GM19463 (cell line): Measurements from ENCODE around the gene PYGO2.
"Not testable (repeated sequence)": the region's sequence is repeated elsewhere in the genome, so short reads cannot be mapped to it uniquely, and the experiment has no call there.

Source experiments
- ATAC-seq: cut with Tn5 transposase; IDR thresholded peaks from one replicate; pipeline ENCODE4 v1.9.1; 2021; ENCODE audit warnings: mild to moderate bottlenecking, moderate library complexity; ENCODE audit not compliant: unreplicated experiment

The PYGO2 gene

GRCh38 chr1:154982897-154983648, 21.5 kb upstream of the PYGO2 start, which contains the start of gene FLAD1:
Gene FLAD1 (plus strand): TSS chr1:154983344. CDS start chr1:154983695, 351 bp downstream.
- peak; percentile 98 for ATAC-seq

- no peak for ATAC-seq
Observed at GRCh38 chr1:154982341-154982740, 20.8 kb upstream of the PYGO2 start.

- no peak for ATAC-seq
Observed at GRCh38 chr1:154978360-154978759, 16.8 kb upstream of the PYGO2 start.

- ATAC-seq = not testable (repeated sequence)
Observed at GRCh38 chr1:154977762-154978161, 16.2 kb upstream of the PYGO2 start.

- ATAC-seq = no peak
Observed at GRCh38 chr1:154975409-154976059, 14.0 kb upstream of the PYGO2 start.

GRCh38 chr1:154974808-154975408, 13.3 kb upstream of the PYGO2 start:
- peak; percentile 36 for ATAC-seq

- ATAC-seq = peak; percentile 67
Observed at GRCh38 chr1:154974102-154974807, 12.7 kb upstream of the PYGO2 start, which contains the start of gene CKS1B. Gene CKS1B (plus strand): TSS chr1:154974681. CDS start chr1:154974746, 65 bp downstream.

- no peak for ATAC-seq
Observed at GRCh38 chr1:154973344-154974101, 11.9 kb upstream of the PYGO2 start.

- ATAC-seq = no peak
Observed at GRCh38 chr1:154972517-154973343, 11.1 kb upstream of the PYGO2 start.

GRCh38 chr1:154972213-154972516, 10.6 kb upstream of the PYGO2 start:
- no peak for ATAC-seq

- no peak for ATAC-seq
Observed at GRCh38 chr1:154971341-154971998, 9.9 kb upstream of the PYGO2 start.

GRCh38 chr1:154970631-154971340, 9.2 kb upstream of the PYGO2 start, which contains the start of gene SHC1:
Gene SHC1 (minus strand): TSS chr1:154970747. CDS start chr1:154970526, 221 bp downstream.
- peak; percentile 47 for ATAC-seq

GRCh38 chr1:154969860-154970452, 8.4 kb upstream of the PYGO2 start:
- no peak for ATAC-seq

- ATAC-seq = no peak
Observed at GRCh38 chr1:154969246-154969645, 7.7 kb upstream of the PYGO2 start.

- ATAC-seq = no peak
Observed at GRCh38 chr1:154968731-154969130, 7.1 kb upstream of the PYGO2 start.

GRCh38 chr1:154967331-154967950, 5.9 kb upstream of the PYGO2 start:
- no peak for ATAC-seq

- no peak for ATAC-seq
Observed at GRCh38 chr1:154966111-154966510, 4.5 kb upstream of the PYGO2 start.

GRCh38 chr1:154964359-154964758, 2.8 kb upstream of the PYGO2 start:
- no peak for ATAC-seq
